HCT116 (cell line): ENCODE results near the gene DNPH1.

Experiments used
- CTCF ChIP-seq, 3 experiments: fragments of 200-600 bp in 1 of 3; sonication (generic) in 1 of 3; IDR thresholded peaks in 2 of 3; conservative IDR thresholded peaks in 1 of 3; 2 replicates each; pipeline ENCODE4 v1.5.1; 2012 to 2017; ENCODE audit warnings: low read depth in 2 of 3, low read length in 2 of 3, antibody characterized with exemption in 1 of 3, borderline replicate concordance in 1 of 3, control low read depth in 1 of 3, mild to moderate bottlenecking in 1 of 3, mixed read lengths in 1 of 3, mixed run types in 1 of 3, moderate library complexity in 1 of 3; ENCODE audit not compliant: insufficient read depth in 1 of 3
- POLR2A ChIP-seq: IDR thresholded peaks from 2 replicates; pipeline ENCODE4 v1.7.0; 2011; ENCODE audit warnings: borderline replicate concordance; ENCODE audit not compliant: insufficient read depth, insufficient read length; ENCODE audit errors: extremely low read depth
- POLR2AphosphoS5 ChIP-seq: IDR thresholded peaks from 2 replicates; pipeline ENCODE4 v1.6.1; 2011; ENCODE audit warnings: mild to moderate bottlenecking, low read depth, low read length, moderate library complexity
- RAD21 ChIP-seq: IDR thresholded peaks from 2 replicates; pipeline ENCODE4 v1.6.1; 2012; ENCODE audit warnings: low read depth, mild to moderate bottlenecking
- SIN3A ChIP-seq: IDR thresholded peaks from 2 replicates; pipeline ENCODE4 v1.6.1; 2012; ENCODE audit warnings: low read depth
- YY1 ChIP-seq: IDR thresholded peaks from 2 replicates; pipeline ENCODE4 v1.6.1; 2011; ENCODE audit warnings: low read length, low read depth, moderate library complexity, mild to moderate bottlenecking; ENCODE audit not compliant: insufficient replicate concordance; ENCODE audit errors: extremely low read depth
- ZNF274 ChIP-seq: fragments of 200-500 bp; sonication (Bioruptor generic); IDR thresholded peaks from 2 replicates; pipeline ENCODE4 v1.6.1; 2014; ENCODE audit warnings: mild to moderate bottlenecking, low read depth, low read length, inconsistent platforms

GRCh38 chr6:43229803-43230620, 731 bp upstream of the DNPH1 start:
- TF ChIP-seq CTCF (IDR thresholded peaks at IDR 0.05 in 2 of 3, conservative IDR thresholded peaks at IDR 0.05 in 1 of 3; ENCODE audit: borderline replicate concordance in 1 of 3, insufficient read depth in 1 of 3, low read depth in 2 of 3, low read length in 2 of 3) (no peak), POLR2AphosphoS5 (no peak), SIN3A (no peak), ZNF274 (no peak), RAD21 (no peak), YY1 (no peak), POLR2A (no peak)
